HG02588 (cell line): ENCODE measurements around the gene TBX1.
"Not testable (repeated sequence)": the region's sequence is repeated elsewhere in the genome, so short reads cannot be mapped to it uniquely, and the experiment has no call there.

Experiments used
- ATAC-seq: cut with Tn5 transposase; IDR thresholded peaks from one replicate; pipeline ENCODE4 v1.9.1; 2021; ENCODE audit warnings: mild to moderate bottlenecking, moderate library complexity; ENCODE audit not compliant: unreplicated experiment

The TBX1 gene

DNA sequence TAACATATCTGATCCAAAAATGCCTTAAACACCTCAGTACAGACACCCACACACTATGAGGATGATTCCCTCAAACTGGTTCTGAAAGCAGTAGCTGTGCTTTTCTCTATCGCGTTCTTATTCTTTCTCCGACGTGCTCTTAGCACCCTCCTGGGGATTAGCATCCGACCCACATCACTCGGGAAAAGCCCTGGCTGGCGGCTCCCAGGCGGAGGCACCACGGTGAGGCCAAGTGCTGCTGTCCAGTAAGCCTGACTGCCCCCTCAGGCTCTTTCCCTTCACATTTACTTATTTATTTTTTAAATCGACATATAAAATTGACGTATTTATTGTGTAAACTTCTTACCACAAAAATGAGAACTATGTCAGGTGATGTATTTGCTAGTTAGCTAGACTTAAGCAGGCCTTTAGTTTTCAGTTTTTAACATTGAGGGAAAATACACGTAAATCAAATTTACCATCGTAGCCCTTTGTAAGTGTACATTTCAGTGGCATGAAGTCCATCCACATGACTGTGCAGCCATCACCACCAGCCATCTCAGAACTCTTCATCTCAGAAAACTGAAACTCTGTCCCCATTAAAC is 19.2 kb downstream of the TBX1 start:
- no peak for ATAC-seq

DNA sequence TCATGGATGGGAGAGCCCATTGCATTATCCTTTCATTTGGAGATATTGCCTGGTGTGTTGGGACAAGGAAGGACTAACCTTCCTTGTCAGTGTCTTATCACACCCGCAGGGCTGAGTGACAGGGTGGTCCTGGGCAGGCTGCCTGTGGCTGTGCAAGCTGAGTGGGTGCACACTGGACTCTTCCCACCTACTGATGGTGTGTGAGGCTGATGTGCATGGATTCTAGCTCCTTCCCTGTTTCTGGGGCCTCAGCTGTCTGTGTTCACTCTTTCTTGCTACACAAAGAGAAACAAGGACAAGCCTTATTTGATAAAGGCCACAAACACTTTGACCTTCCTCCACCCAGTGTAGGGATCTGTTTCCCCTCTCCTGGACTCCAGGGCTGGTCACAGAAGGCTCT is 22.0 kb downstream of the TBX1 start:
- ATAC-seq: no peak

DNA sequence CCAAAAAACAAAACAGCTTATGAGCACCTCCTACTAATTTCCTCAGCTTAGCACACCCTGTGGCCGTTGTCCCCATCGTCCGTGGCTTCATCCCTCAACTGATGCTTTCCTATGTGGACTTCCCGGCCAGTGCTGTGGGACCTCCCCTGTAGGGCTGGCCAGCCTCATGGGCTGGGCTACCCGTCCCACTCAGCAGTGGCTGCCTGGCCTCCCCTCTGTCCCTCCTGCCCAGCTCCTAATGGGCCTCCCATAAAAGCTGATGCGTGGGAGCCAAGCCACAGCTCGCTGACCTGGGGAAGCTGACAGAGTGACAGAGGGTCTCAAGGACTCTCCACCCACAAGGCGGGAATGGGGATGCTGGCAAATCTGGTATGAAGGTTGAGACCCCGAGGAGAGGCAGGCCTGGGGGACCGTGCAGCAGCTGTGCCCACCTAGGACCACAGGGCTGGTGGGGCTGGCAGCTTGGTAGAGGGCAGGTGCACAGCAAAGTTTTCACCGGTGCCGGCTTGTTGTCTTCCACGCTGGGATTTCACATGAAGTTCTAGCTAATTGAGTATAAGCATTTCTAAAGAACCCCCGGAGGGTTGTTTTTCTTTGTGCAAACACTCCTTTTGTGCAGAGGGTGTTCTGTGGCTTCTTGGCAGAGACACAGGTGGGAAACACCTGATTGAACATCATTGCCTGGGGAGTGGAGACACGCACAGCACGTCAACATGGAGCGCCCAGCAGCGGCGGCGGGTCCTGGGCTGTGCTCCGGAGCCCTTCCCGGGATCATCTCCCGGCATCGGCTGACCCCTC is 23.2 kb downstream of the TBX1 start:
- ATAC-seq: no peak

DNA sequence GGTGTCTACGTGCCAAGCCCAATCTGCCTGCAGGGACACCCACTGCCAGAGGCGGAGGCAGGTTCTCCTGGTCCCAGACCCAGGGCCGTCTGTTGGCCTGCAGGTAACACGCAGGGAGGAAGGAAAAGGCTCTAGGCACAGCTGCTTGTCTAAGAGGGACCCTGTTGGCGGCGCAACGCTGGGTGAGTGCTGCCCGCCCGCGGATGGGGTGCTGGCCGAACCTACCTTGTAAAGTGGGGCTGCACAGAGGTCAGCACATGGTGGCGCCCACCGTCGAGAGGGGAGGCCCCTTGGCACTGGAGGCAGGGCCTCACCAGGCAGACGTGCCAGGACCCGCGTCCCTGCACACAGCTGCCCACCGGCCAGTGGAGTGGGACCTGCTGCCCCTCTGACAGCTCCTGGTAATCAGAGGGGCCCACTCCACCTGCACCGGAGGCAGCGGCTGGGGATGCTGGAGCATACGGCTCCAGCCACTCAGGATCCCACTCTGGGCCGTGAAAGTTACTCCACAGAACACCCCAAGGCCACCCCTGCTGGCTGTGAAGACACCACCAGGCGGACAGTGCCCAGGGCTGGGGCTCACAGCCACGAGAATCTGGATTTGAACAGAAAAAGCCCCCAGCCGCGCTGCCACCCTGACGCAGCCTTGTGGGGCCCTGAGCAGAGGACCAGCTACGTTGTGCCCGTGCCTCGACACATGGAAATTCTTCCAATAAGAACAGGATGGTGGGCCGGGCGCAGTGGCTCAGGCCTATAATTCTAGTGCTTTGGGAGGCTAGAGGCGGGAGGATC is 24.0 kb downstream of the TBX1 start:
- ATAC-seq: no peak

DNA sequence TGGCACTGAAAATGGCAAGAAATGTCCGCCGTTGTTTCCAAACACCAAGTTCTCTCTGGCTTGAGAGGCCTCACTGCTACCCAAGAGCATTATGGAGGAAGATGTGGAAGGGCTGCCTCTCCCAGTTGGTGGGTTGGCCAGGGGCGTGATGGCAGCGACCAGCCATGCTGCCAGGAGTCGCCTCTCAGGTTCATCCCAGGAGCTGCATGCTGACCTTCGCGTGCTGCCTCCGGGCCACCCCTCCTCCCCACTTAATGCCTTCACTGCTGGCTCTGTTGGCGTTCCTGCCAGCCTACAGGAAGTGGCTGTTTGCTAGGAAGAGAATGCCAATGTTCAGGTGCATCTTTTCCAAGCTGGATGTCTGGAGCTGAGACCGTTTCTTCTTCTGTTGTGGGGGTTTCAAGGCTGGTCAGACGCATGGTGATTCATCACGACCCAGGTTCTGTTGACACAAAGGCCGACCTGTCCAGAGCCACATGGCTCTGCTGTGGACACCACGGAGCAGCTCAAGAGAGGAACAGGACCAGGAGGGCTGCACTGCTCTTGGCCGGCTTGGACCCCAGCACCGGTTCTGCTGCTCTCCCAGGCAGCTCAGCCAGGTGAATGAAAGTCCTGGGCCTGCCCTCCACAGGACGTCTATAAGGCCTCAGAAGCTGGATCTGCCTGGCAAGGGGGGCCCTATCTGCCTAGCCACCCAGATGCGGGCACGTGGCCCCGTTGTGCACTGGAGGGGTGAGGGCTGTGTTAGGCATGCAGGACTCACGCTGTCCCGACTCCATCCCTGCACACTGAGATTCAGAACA is 25.1 kb downstream of the TBX1 start:
- ATAC-seq: no peak

DNA sequence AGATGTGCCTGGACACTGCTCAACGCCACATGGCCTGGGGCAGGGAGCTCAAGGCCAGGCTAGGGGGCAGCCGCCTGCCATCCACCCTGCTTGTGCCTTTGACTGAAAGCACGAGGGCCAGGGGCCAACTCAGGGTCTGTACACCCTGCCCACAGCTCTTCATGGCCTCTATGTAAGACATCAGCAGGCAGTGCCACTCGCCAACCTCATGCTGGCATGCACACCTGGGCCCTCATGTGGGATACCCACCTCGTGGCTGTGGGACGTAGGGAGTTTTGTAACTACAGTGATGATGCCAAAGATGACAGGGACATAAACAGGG is 25.6 kb downstream of the TBX1 start:
- no peak for ATAC-seq

DNA sequence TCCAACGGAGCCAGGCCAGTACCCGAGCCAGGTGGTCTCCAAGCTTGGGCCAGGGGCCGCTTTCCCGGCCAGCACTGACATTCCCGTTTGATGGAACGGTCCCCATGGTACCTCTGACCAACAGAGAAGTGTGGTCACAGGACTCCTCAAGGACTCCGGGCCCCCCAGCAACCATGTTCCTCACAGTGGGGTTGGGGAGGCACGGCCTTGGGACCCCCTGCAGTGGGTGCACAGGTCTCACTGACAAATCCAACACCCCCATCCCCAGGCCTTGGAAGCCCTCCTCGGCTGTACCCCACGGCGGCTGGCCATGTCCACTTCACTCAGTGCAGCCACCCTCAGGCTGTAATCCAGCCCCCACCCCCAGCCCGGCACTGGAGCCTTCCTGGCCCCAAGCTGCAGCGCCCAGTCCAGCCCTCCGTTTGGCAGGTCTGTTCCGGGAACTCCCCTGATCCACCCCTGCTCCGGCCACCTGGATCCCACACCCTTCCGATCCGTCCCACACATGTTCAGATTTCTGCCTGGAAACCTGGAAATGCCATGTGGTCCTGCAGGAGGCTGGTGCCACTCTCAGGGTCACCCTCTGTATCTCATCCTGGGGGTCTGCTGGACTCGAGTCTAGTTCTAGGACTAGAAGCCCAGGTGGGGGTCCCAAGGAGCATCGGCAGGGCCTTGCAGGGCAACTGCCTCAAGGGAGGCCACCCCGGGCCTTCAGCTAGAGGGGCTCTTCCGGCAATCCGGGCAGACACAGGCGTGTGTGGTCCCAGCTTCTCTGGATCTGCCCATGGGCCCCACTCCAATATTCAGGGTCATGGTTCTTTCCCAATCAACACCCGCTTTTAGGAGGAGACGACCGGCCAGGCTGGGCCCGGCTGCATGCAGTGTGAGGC is 26.6 kb downstream of the TBX1 start:
- no peak for ATAC-seq

DNA sequence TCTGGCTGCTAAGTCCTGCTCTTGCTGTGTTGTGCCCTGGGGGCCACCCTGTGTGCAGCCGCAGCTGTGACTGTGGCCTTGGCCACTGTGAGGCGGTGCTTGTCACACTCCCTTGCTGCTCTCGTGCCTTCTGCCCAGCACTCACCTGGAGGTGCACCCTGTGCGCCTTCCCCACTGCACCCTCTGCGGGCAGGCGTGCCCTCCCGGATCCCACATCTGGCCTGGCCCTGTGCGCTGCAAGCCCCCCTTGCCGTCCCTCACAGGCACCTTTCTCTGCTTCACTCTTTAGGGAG is 27.2 kb downstream of the TBX1 start:
- no peak for ATAC-seq

DNA sequence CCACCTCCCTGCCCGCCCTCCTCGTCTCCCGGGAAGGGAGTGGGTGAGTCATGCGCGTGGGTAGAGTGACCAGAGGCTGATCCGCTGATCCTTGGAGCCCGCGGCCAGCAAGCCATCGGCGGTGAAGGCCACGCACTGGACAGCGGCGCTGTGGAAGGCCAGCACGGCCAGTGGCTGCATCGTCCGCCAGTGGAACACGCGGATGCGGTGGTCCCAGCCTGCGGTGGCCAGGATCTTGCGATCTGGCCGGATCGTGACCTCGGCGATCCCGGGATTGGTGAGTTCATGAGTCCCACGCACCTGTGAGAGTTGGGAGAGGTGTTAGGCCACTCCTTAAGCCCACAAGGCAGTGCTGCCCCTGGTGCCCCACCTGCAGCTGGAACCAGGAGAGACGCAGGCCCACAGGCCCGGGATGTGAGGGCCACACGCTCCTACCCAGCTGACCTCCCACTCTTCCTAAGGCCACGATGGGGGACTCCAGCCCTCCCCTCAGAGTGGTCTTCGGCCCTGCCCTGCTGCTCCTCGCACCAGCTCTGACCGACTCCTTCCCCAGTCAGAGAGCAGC is 28.2 kb downstream of the TBX1 start:
- no peak for ATAC-seq

DNA sequence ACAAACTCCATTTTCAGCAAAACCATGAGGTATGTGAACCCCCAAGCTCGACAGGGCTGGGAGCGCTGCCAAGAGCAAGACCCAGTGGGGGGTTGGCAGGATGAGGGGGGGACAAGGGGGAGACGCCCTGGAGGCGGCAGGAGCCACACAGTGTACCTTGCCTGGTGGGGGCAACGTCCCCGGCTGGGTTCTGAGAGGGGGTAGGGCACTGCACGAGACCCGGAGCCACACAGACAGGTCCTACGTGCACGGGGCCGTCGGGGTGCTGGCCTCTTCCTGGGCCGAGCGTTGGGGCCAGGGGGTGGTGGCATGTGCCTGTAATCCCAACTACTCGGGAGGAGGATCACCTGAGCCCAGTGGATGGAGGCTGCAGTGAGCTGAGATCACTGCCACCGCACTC is 28.8 kb downstream of the TBX1 start:
- no peak for ATAC-seq

DNA sequence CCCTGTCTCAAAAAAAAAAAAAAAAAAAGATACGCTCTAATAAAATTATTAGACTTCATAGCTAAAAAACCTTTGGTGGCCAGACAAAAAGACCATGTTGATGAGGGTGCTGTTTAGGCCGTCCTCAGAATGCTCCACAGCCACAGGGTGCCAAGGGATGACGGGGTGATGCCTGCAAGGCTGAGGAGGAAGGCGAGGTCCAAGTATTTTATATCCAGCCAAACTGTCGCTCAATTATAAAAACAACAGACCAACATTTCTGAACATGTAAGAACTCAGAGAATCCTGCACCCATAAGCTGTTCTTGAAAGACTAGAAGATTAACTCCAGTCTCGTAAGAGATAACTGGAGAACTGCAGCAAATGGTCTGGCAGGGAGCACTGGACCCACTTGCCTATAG is 29.2 kb downstream of the TBX1 start:
- ATAC-seq: no peak

DNA sequence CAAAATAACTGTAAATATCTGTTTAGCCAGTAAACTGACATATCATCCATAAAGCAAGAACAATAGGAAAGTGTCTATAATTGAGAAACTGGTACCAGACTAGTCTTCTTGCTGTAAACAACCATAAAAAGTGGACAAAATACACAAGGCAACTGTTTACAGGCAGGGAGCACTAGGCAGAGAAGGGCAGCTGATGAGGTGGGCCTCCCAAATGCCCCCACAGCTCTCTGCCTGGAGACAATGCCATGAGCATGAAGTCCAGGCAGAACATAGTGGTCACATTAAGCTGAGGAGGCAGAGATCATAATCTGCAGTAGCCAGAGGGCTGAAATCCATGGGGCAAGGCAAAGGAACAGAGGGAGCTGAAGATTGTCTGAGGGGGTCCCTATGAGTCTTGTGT is 30.7 kb downstream of the TBX1 start:
- ATAC-seq: no peak

DNA sequence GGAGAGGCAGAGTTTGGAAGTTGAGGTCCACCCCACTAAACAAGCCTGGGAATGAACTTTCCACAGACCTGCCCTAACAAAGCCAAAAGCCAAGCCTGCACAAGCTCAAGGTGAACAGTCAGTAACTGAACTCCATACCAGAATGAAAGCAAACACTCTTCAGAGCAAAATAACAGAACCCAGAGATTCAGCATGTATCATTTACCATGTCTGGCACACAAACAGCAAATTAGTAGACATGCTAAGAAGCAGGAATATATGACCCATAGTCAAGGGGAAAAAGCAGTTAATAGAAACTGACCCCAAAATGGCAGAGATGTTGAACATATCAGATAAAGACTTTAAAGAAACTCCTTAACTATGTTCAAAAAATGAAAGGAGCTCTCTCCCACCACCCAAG is 31.3 kb downstream of the TBX1 start:
- no peak for ATAC-seq

DNA sequence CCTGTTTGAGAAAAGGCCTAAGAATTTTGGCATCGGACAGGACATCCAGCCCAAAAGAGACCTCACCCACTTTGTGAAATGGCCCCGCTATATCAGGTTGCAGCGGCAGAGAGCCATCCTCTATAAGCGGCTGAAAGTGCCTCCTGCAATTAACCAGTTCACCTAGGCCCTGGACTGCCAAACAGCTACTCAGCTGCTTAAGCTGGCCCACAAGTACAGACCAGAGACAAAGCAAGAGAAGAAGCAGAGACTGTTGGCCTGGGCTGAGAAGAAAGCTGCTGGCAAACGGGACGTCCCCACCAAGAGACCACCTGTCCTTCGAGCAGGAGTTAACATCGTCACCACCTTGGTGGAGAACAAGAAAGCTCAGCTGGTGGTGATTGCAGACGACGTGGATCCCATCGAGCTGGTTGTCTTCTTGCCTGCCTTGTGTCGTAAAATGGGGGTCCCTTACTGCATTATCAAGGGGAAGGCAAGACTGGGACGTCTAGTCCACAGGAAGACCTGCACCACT is 31.9 kb downstream of the TBX1 start:
- not testable (repeated sequence) for ATAC-seq

DNA sequence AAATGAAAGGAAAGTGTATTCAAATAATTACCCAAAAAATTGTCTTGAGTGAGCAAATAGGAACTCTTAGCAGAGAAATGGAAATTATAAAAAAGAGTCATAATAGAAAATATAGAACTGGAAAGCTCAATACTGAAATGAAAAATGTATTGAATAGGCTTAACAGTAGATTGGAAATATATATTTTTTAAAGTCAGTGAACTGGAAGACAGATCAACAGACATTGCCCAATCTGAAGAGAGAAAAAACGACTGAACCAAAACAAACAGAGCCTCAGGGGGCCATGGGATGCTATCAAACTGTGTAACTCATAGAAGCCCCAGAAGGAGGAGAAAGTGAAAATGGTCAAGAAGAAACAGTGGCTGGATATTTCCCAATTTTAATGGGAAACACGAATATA is 32.6 kb downstream of the TBX1 start:
- ATAC-seq: no peak

DNA sequence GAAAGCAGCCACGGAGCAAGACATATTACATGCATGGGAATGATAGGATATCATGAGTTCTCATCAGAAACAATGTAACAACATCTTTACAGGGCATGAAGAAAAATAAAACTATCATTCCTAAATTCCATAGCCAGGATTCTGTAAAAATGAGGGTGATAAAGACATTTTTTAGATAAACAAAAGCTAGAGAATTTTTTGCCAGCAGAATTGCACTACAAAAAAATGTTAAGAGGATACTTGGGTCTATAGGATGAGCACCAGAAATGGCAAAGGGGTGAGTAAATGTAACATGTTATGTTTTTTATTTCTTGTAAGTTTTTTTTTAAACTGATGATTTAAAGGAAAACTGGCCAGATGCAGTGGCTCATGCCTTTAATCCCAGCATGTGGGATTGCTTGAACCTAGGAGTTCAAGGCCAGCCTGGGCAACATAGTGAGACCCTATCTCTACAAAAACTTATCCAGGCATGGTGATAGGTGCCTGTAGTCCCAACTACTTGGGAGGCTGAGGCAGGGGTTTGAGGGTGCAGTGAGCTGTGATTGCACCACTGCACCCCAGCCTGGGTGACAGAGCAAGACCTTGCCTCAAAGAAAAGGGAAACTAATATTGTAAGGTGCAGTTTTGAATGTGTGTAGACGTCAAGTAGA is 33.2 kb downstream of the TBX1 start:
- no peak for ATAC-seq

DNA sequence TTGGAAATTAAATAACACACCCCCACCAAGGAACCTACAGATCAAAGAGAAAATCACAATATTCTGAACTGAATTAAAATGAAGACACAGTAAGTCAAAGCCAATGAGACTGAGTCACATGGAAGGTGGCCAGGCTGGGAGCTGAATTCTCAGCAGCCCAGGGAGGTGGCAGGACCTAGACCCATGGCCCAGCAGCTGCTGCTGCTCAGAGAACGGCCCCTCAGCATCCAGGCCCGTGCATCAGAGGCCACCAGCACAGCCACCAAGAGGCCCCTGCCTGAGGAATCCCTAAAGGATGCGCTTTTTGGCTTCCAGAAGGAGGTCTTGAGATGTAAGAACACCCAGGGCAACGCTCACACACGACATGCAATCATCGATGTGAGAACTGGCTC is 35.0 kb downstream of the TBX1 start:
- ATAC-seq: no peak

DNA sequence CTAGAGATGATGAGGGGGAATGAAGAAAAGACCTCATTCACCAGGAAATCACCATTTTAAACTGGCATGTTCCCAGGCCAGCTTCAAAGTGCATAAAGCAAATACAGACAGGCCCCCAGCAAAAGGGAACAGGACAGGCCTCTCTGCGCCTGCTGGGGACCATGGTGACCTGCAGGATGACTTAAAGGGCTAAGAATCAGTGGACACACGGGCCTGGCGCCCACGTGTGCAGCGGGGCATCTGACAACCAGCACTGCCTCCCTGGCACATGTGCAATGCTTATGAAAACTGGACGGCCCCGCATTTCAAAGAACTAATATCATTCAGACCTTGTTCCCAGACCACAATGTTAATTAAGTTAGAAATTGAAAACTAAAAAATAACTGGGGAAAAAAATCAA is 35.6 kb downstream of the TBX1 start:
- no peak for ATAC-seq
